Measurements from ENCODE around the gene ITSN2.
A peak's percentile ranks its signal among the peaks of the same experiment; 100 is the strongest.
"Not testable (repeated sequence)": the region's sequence is repeated elsewhere in the genome, so short reads cannot be mapped to it uniquely, and the experiment has no call there.

ITSN2 gene

DNA sequence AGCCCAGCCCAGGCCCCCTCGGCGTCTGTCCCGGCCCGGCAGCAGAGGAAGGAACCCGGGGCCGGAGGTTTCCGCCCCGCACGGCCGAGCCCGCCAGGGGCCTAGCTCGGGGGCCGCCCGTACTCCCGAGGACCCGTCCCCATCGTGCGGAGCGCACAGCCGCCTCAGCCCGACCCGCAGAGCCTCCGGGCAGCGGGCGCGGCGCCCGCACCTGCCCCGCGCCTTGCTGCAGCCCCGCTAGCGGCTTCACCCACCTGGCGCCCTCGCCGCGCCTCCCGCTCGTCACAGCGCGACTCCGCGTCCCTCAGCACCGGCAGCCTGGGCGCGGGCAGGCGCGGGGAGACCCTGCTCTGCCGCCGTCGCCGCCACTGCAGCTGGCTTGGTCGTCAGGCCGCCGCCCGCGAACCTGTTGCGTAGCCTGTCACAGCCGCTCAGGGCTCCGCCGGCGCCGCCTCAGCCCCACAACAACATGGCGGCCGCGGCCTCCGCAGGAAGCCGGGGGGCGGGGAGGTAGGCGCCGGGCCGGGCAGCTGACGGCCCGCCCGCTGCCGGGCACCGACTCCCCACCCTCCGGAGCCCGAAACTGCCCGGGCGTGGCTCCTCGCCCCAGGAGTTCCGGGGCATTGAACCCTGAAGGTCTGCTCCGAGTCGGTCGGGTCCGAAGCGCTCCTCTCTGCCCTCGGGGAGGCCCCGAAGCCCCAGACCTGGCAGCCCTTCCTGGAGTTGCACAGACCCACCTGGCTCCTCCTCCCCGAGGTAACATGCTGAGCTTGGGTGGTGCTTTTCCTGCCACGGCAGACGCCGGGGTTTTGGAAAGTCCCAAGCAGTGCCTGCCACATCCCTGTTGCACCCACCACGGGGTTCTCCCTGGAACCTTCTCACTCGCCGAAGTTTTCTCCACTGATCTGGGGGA lies at the start of gene ITSN2:
ITSN2 (minus strand) TSS at position 487 of the 913 bp plus-strand sequence. CDS start 32,454 bp downstream, outside the sequence.
- H3K27me3 ChIP-seq (ENCODE audit: insufficient read depth, low read depth, severe bottlenecking), result no peaks in the 10 kb centered on the region
- H3K27ac ChIP-seq, result peak within 1 kb of the TSS; percentile 96
- H3K9me3 ChIP-seq (ENCODE audit: severe bottlenecking), result no peaks in the 10 kb centered on the region
- H3K36me3 ChIP-seq, result peaks cover 9% of the 10 kb centered on the region; the same call in 1 of the 2 replicates
- peak; percentile 90 for DNase-seq
- TF ChIP-seq, protein P1, sequence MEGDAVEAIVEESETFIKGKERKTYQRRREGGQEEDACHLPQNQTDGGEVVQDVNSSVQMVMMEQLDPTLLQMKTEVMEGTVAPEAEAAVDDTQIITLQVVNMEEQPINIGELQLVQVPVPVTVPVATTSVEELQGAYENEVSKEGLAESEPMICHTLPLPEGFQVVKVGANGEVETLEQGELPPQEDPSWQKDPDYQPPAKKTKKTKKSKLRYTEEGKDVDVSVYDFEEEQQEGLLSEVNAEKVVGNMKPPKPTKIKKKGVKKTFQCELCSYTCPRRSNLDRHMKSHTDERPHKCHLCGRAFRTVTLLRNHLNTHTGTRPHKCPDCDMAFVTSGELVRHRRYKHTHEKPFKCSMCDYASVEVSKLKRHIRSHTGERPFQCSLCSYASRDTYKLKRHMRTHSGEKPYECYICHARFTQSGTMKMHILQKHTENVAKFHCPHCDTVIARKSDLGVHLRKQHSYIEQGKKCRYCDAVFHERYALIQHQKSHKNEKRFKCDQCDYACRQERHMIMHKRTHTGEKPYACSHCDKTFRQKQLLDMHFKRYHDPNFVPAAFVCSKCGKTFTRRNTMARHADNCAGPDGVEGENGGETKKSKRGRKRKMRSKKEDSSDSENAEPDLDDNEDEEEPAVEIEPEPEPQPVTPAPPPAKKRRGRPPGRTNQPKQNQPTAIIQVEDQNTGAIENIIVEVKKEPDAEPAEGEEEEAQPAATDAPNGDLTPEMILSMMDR (IDR thresholded peaks at IDR 0.05; ENCODE audit: low read depth, low read length), result no peak
- peak within 1 kb of the TSS; percentile 82 for H3K4me3 ChIP-seq (ENCODE audit: low read depth, low read length)

DNA sequence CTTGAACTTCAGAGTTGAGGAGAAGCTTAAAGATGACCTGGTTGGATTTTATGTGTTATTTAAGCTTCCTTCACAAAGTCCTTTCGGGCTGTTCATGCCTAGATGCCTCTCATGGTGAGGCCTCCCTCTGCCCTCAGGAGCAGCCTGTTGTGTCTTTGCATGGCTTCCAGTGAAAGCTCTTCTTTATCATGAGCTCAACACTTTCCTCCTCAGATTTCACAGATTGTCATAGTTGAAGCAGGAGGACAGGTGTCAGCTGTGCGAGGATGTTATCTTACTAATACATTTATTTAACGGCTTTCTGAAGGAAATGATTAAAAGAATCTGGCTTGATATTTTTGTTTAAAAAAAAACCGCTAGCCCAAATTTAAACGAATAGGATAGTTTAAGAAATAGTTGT lies 48.8 kb upstream of the ITSN2 start:
- Histone ChIP-seq H3K36me3 (no peaks in the 10 kb centered on the region), H3K4me3 (ENCODE audit: low read depth, low read length) (no peak overlapping the region), H3K9me3 (ENCODE audit: severe bottlenecking) (no peaks in the 10 kb centered on the region), H3K27me3 (ENCODE audit: insufficient read depth, low read depth, severe bottlenecking) (no peaks in the 10 kb centered on the region), H3K27ac (no peak overlapping the region)
- TF ChIP-seq, protein P1 (IDR thresholded peaks at IDR 0.05; ENCODE audit: low read depth, low read length), result no peak
- DNase-seq, result no peak

DNA sequence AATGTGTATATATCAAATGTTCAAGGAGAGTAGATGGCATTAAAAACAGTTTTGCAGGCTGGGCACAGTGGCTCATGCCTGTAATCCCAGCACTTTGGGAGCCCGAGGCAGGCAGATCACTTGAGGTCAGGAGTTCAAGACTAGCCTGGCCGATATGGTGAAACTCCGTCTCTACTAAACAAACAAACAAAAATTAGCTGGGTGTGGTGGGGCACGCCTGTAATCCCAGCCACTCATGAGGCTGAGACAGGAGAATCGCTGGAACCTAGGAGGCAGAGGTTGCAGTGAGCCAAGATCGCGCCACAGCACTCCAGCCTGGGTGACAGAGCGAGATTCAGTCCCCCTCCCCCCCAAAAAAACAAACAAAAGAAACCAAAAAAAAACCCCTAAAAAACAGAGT lies 48.4 kb upstream of the ITSN2 start:
- H3K4me3 ChIP-seq (ENCODE audit: low read depth, low read length); H3K27ac ChIP-seq; H3K9me3 ChIP-seq (ENCODE audit: severe bottlenecking); DNase-seq; H3K36me3 ChIP-seq; H3K27me3 ChIP-seq (ENCODE audit: insufficient read depth, low read depth, severe bottlenecking): not testable (repeated sequence)

DNA sequence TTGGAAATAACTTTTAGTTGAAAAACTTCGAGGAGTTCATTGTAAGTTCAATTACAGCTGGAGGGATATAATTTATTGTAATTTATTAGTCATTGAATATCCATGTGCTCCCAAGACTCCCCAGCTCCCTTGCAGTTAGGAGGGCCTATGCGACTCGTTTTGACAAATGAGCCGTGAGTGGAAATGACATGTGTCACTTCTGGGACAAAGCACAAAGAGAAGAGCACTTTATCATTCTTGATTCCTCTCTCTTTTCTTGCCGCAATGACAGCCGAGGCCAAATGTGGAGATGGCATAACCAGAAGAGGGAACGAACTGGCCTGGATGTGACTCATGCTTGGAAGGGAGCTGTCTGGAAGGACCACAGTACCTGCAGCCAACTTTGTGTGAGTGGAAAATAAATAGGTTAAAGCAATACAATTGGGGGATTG lies 44.2 kb upstream of the ITSN2 start:
- Histone ChIP-seq H3K27ac (no peak overlapping the region), H3K27me3 (ENCODE audit: insufficient read depth, low read depth, severe bottlenecking) (no peaks in the 10 kb centered on the region), H3K36me3 (no peaks in the 10 kb centered on the region), H3K9me3 (ENCODE audit: severe bottlenecking) (no peaks in the 10 kb centered on the region), H3K4me3 (ENCODE audit: low read depth, low read length) (no peak overlapping the region)
- TF ChIP-seq, protein P1 (IDR thresholded peaks at IDR 0.05; ENCODE audit: low read depth, low read length), result no peak
- no peak for DNase-seq

DNA sequence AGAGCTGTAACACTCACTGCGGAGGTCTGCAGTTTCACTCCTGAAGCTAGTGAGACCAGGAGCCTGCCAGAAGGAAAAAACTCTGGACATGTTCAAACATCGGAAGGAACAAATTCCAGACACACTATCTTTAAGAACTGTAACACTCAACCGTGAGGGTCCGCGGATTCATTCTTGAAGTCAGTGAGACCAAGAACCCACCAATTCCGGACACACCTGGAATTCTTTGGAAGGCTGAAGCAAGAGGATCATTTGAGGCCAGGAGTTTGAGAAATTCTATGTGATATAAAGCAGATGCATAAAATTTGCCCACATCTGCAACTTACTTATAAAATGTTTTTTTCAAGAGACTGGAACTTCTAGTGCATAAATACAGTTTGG lies 43.5 kb upstream of the ITSN2 start:
- no peaks in the 10 kb centered on the region for H3K36me3 ChIP-seq

DNA sequence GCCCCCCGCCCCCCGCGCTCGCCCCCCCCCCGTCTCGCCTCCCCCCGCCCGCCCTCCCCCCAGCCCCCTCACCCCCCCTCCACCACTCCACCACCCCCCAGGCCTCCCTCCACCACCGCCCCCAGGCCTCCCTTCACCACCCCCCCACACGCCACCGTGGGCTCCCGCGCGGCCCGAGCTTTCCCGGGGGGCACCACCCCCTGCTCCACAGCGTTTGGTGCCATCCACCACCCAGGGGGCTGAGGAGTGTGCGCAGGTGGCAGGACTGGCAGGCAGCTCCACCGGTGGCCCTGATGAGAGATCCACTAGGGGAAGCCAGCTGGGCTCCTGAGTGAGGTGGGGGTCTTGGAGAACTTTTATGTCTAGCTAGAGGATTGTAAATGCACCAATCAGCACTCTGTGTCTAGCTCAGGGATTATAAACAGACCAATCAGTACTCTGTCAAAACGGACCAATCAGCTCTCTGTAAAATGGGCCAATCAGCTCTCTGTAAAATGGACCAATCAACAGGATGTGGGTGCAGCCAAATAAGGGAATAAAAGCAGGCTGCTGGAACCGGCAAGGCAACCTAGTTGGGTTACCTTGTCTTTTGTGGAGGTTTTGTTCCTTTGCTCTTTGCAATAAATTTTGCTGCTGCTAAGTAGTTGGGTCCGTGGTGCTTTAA lies 43.0 kb upstream of the ITSN2 start:
- DNase-seq, result no peak
- TF ChIP-seq, protein P1 (IDR thresholded peaks at IDR 0.05; ENCODE audit: low read depth, low read length), result no peak
- no peaks in the 10 kb centered on the region for H3K27me3 ChIP-seq (ENCODE audit: insufficient read depth, low read depth, severe bottlenecking)
- no peaks in the 10 kb centered on the region for H3K9me3 ChIP-seq (ENCODE audit: severe bottlenecking)
- H3K36me3 ChIP-seq, result no peaks in the 10 kb centered on the region
- H3K4me3 ChIP-seq (ENCODE audit: low read depth, low read length), result no peak overlapping the region
- no peak overlapping the region for H3K27ac ChIP-seq

More for the DNA sequence above, 43.5 kb upstream of the ITSN2 start:
- TF ChIP-seq, protein P1 (IDR thresholded peaks at IDR 0.05; ENCODE audit: low read depth, low read length), result no peak
- Histone ChIP-seq H3K4me3 (ENCODE audit: low read depth, low read length) (no peak overlapping the region), H3K27me3 (ENCODE audit: insufficient read depth, low read depth, severe bottlenecking) (no peaks in the 10 kb centered on the region), H3K27ac (no peak overlapping the region), H3K9me3 (ENCODE audit: severe bottlenecking) (no peaks in the 10 kb centered on the region)
- no peak for DNase-seq

All from WERI-Rb-1 (cell line).